BE2C (cell line): ENCODE measurements around the gene C1orf167.

Experiments
- DNase-seq: peaks from one replicate; pipeline ENCODE4 v3.0.0-alpha.2; 2020
- H3K27me3 ChIP-seq: fragments of 250-450 bp; sonication (Bioruptor Pico); 2 replicates; pipeline ENCODE4 v1.5.1; 2020; ENCODE audit warnings: mild to moderate bottlenecking
- H3K36me3 ChIP-seq: fragments of 250-450 bp; sonication (Bioruptor Pico); 2 replicates; pipeline ENCODE4 v1.5.1; 2020; ENCODE audit warnings: mild to moderate bottlenecking
- H3K4me1 ChIP-seq: fragments of 250-450 bp; sonication (Bioruptor Pico); 2 replicates; pipeline ENCODE4 v1.5.1; 2020
- H3K4me3 ChIP-seq: 2 replicates; pipeline ENCODE4 v1.5.1; 2011; ENCODE audit warnings: low read depth, low read length
- H3K9me3 ChIP-seq: fragments of 250-450 bp; sonication (Bioruptor Pico); 2 replicates; pipeline ENCODE4 v1.5.1; 2020
- TF ChIP-seq, protein P1 (sequence below): IDR thresholded peaks from 2 replicates; pipeline ENCODE4 v1.5.1; 2012; ENCODE audit warnings: mild to moderate bottlenecking, low read depth, low read length

C1orf167 gene

DNA sequence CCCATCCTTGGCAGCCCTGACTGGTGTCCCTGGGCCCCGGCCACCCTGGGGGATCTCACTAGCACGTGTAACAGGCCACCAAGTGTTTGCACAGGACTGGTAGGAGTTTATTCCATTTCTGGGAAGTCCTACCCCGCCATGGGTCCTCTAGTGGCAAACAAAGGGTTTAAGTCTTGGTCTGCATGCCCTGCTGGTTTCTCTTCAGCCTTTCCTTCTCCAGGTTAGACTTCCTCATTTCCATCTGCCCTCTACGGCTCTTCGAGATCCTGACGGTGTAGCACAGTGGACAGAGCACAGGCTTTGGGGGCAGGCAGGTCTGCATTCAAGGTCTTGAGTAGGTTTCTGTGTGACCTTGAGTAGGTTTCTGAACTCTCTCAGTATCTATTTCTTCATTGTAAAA lies 23.2 kb upstream of the C1orf167 start:
- no peaks in the 10 kb centered on the region for H3K4me1 ChIP-seq
- no peak overlapping the region for H3K4me3 ChIP-seq
- no peak for DNase-seq
- H3K27me3 ChIP-seq, result no peaks in the 10 kb centered on the region
- H3K36me3 ChIP-seq, result no peaks in the 10 kb centered on the region
- TF ChIP-seq, protein P1, sequence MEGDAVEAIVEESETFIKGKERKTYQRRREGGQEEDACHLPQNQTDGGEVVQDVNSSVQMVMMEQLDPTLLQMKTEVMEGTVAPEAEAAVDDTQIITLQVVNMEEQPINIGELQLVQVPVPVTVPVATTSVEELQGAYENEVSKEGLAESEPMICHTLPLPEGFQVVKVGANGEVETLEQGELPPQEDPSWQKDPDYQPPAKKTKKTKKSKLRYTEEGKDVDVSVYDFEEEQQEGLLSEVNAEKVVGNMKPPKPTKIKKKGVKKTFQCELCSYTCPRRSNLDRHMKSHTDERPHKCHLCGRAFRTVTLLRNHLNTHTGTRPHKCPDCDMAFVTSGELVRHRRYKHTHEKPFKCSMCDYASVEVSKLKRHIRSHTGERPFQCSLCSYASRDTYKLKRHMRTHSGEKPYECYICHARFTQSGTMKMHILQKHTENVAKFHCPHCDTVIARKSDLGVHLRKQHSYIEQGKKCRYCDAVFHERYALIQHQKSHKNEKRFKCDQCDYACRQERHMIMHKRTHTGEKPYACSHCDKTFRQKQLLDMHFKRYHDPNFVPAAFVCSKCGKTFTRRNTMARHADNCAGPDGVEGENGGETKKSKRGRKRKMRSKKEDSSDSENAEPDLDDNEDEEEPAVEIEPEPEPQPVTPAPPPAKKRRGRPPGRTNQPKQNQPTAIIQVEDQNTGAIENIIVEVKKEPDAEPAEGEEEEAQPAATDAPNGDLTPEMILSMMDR, result no peak
- H3K9me3 ChIP-seq, result no peaks in the 10 kb centered on the region

DNA sequence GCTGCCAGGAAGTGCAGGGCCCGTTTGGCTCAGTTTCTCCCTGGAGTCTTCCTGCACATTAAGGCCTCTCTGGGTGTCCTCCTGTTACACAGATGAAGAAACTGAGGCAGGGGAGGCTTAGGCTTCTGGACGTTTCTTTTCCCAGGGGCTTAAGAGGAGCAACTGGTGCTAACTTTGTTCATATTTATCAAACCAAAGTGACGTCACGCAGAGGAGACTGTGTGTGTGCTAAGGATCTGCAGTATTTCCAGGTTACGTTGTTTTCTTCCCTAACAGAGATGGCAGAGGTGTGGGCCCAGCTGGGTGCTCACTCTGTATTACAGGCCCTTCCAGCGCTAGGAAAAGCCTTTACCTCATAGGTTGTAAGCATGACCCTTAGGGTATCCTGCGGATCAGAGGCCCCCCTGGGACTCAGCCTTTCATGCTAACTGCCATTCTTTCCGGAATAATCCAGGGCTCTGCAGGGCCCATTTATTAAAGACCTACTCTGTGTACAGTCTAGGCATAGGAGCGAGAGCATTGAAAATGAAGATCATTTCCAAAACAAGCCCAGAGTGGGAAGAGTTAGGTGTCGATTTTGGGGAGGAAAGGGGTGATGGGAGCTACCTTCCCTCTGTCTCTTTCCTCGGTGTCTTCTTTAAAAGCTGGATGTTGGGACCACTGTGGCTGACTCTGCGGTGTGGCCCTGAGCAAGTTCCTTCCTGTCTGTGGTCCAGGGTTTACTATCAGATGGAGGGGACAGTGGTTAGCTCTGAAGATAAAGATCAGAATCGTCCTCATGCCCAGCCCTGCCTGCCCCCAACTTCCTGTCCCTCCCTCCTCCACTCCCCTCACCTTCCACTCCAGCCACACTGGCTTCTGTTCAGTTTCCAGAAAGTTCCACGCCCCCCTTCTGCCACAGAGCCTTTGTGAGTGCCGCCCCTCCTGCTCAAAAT lies 21.5 kb upstream of the C1orf167 start:
- no peaks in the 10 kb centered on the region for H3K4me1 ChIP-seq

DNA sequence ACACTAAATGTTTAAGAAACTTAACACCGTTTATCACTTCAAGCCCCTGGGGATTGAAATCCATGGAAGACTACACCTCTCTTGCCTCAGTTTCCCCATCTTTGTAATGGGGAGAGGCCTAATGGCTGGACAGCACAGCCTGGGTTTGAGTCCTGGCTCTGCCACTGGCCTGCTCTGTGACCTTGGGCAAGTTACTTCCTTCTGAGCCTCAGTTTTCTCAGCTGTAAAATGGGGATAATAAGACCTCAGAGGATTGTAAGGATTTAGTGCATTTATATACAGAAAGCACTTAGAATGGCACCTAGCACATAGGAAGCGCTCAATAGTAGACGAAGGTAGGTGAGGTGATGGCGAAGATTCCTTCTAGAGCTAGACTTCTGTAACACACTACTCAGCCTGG lies 20.5 kb upstream of the C1orf167 start:
- Histone ChIP-seq H3K36me3 (no peaks in the 10 kb centered on the region), H3K27me3 (no peaks in the 10 kb centered on the region), H3K4me3 (no peak overlapping the region), H3K9me3 (no peaks in the 10 kb centered on the region), H3K4me1 (no peaks in the 10 kb centered on the region)
- DNase-seq, result no peak
- TF ChIP-seq, protein P1, result no peak

More for the DNA sequence above, 21.5 kb upstream of the C1orf167 start:
- no peak for DNase-seq
- no peaks in the 10 kb centered on the region for H3K9me3 ChIP-seq
- H3K27me3 ChIP-seq, result no peaks in the 10 kb centered on the region
- TF ChIP-seq, protein P1, result no peak
- no peaks in the 10 kb centered on the region for H3K36me3 ChIP-seq
- no peak overlapping the region for H3K4me3 ChIP-seq

DNA sequence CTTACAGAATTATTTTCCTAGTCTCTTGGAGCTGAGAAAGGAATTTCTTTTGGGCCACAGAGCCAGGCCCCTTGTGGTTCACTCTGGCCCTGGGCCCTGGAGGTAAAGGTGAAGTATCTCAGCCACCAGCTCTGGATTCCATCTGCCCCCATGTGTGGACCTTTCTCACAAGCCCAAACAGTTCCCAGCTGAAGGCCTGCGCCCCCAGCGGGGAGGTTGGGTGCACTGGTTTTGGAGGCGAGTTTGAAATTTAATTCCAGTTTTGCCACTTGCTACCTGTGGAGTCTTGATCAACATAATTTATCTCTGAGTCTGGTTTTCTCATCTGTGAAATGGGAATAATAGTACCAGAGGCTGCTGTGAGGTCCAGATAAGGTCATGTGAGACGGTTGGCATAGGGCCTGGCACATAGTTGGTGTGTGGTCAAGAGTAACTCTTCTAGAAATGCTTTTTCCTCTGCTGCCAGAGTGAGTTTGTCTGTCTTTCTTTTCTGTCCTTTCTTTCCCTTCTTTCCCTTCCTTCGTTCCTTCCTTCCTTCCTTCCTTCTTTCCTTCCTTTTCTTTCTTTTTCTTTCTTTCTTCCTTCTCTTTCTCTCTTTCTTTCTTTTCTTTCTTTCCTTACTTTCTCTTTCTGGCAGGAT lies 20.0 kb upstream of the C1orf167 start:
- H3K36me3 ChIP-seq, result no peaks in the 10 kb centered on the region
- no peak for DNase-seq
- TF ChIP-seq, protein P1, result no peak
- no peaks in the 10 kb centered on the region for H3K9me3 ChIP-seq
- no peaks in the 10 kb centered on the region for H3K27me3 ChIP-seq
- no peak overlapping the region for H3K4me3 ChIP-seq
- no peaks in the 10 kb centered on the region for H3K4me1 ChIP-seq

DNA sequence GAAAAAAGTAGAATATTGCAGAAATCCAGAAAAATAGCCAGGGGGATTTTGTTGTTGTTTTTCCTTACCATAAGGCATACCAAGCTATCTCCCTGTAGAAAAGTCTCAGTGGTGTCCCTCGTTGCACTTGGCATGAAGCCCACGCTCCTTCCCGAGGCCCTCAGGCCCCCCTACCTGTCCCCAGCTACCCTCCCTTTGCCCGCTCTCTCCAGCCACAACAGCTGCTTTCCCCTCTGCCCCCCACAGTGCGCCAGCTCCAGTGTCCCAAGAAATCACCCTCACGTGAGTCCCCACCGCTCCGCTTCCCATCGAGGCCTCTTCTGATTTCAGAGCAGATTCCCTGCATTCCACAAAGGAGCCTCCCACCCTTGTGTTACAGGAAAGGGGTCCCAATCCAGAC lies 17.7 kb upstream of the C1orf167 start:
- Histone ChIP-seq H3K4me1 (no peaks in the 10 kb centered on the region), H3K36me3 (no peaks in the 10 kb centered on the region), H3K27me3 (no peaks in the 10 kb centered on the region), H3K9me3 (no peaks in the 10 kb centered on the region), H3K4me3 (no peak overlapping the region)
- no peak for DNase-seq
- TF ChIP-seq, protein P1, result no peak

DNA sequence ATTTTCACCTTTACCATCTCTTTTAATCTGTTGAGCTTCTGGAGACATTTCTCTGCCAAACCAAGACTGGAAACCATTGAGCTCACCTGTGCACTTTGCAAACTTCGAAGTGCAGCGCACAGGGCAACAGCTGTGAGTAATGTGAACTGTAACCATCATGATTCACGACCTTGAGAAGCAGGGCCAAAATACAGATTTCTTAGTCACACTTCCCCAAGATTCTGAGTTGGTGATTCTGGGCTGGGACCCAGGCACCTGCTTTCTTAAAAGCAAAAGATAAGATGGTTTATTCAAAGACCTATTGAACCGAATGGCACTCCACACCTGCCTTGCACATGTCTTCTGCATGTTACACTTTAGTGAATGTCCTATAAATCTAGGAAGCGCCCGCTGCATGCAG lies 15.9 kb upstream of the C1orf167 start:
- H3K4me1 ChIP-seq, result no peaks in the 10 kb centered on the region
- no peak for DNase-seq
- no peaks in the 10 kb centered on the region for H3K36me3 ChIP-seq
- no peaks in the 10 kb centered on the region for H3K9me3 ChIP-seq
- no peak overlapping the region for H3K4me3 ChIP-seq
- no peaks in the 10 kb centered on the region for H3K27me3 ChIP-seq
- TF ChIP-seq, protein P1, result no peak
